H1 (cell line): ENCODE results near the gene L3MBTL3. TPM values are rescaled to one million over a fixed set of nuclear protein-coding genes. Genes with fewer than 3 reads are reported as not detected.

Source experiments
- CTCF ChIA-PET: fragments of 300-600 bp; sonication (Branson Sonifier 250); formaldehyde crosslinking; loops from one replicate; lab custom pipeline; 2021; ENCODE audit not compliant: partially characterized antibody; lab: Charles Lee
- POLR2A ChIA-PET: fragments of 300-600 bp; sonication (Branson Sonifier 250); formaldehyde crosslinking; loops from one replicate; lab custom pipeline; 2021; ENCODE audit warnings: inconsistent platforms; ENCODE audit not compliant: partially characterized antibody; lab: Charles Lee
- DNase-seq, 2 experiments: peaks; one replicate each; pipeline versions ENCODE4 v3.0.0 to v3.0.0-alpha.2; 2010 to 2022; ENCODE audit warnings: low spot score in 2 of 2, low read depth in 1 of 2, mixed read lengths in 1 of 2
- FAIRE-seq: peaks from 2 replicates; lab custom pipeline; 2011; peaks lifted over from hg19 to GRCh38; lab: Jason Lieb, UNC
- H2AFZ ChIP-seq: 2 replicates; pipeline ENCODE4 v1.8.1; 2012; ENCODE audit warnings: low read length, inconsistent platforms
- H2AK5ac ChIP-seq: 2 replicates; pipeline ENCODE4 v1.6.1; 2013; ENCODE audit warnings: low read depth, low read length
- H2BK120ac ChIP-seq: replicated peaks from 2 replicates; pipeline ENCODE3; 2013; ENCODE audit warnings: low read depth, low read length, inconsistent platforms
- H2BK12ac ChIP-seq: 2 replicates; pipeline ENCODE4 v1.6.1; 2013; ENCODE audit warnings: low read depth, low read length
- H2BK15ac ChIP-seq: 2 replicates; pipeline ENCODE4 v1.6.1; 2013; ENCODE audit warnings: low read length
- H2BK20ac ChIP-seq: 2 replicates; pipeline ENCODE4 v1.6.1; 2013; ENCODE audit warnings: low read length
- H2BK5ac ChIP-seq: 2 replicates; pipeline ENCODE4 v1.6.1; 2013; ENCODE audit warnings: low read depth, low read length
- H3K14ac ChIP-seq: 2 replicates; pipeline ENCODE4 v1.6.1; 2013; ENCODE audit warnings: inconsistent platforms; ENCODE audit not compliant: insufficient read length
- H3K18ac ChIP-seq: 2 replicates; pipeline ENCODE4 v1.6.1; 2013; ENCODE audit warnings: low read length; ENCODE audit errors: extremely low read depth
- H3K23ac ChIP-seq: 2 replicates; pipeline ENCODE4 v1.6.1; 2013; ENCODE audit warnings: inconsistent platforms; ENCODE audit not compliant: insufficient read length
- H3K23me2 ChIP-seq: 2 replicates; pipeline ENCODE4 v1.6.1; 2013; ENCODE audit warnings: low read depth, low read length
- H3K27ac ChIP-seq: 2 replicates; pipeline ENCODE4 v1.6.1; 2011; ENCODE audit warnings: low read depth, low read length, inconsistent platforms
- H3K27me3 ChIP-seq, 4 experiments: replicated peaks in 1 of 4; 1 replicate in 1 of 4; 2 replicates in 3 of 4; pipeline versions ENCODE4 v1.6.1 to v1.8.1; 2011 to 2013; ENCODE audit warnings: low read length in 3 of 4, mild to moderate bottlenecking in 3 of 4, inconsistent platforms in 2 of 4, mixed read lengths in 2 of 4, moderate library complexity in 1 of 4; ENCODE audit not compliant: control insufficient read depth in 3 of 4, insufficient read depth in 3 of 4; ENCODE audit errors: extremely low read depth in 1 of 4
- H3K36me3 ChIP-seq, 4 experiments: 2 replicates each; pipeline versions ENCODE4 v1.6.1 to v1.8.1; 2011 to 2013; ENCODE audit warnings: mild to moderate bottlenecking in 4 of 4, low read length in 3 of 4, moderate library complexity in 2 of 4, control low read depth in 1 of 4, inconsistent platforms in 1 of 4; ENCODE audit not compliant: insufficient read depth in 4 of 4, control insufficient read depth in 2 of 4
- H3K4ac ChIP-seq: replicated peaks from 2 replicates; pipeline ENCODE3; 2013; ENCODE audit warnings: low read length, low read depth, mixed read lengths, inconsistent platforms; ENCODE audit not compliant: insufficient read length
- H3K4me1 ChIP-seq, 4 experiments: replicated peaks in 1 of 4; 1 replicate in 1 of 4; 2 replicates in 3 of 4; pipeline versions ENCODE4 v1.6.1 to v1.8.1; 2011 to 2013; ENCODE audit warnings: low read length in 3 of 4, inconsistent platforms in 2 of 4, mixed read lengths in 1 of 4; ENCODE audit not compliant: insufficient read depth in 4 of 4, control insufficient read depth in 3 of 4
- H3K4me2 ChIP-seq, 2 experiments: 2 replicates each; pipeline versions ENCODE4 v1.6.1 to v1.8.1; 2011 to 2013; ENCODE audit warnings: low read depth in 2 of 2, low read length in 2 of 2, control low read depth in 1 of 2, inconsistent platforms in 1 of 2, mild to moderate bottlenecking in 1 of 2; ENCODE audit not compliant: insufficient read depth in 1 of 2
- H3K4me3 ChIP-seq, 4 experiments: fragments of 200-600, 300-600 bp in 1 of 4; sonication (generic), shearing (Covaris generic), sonication (Bioruptor Twin) in 1 of 4; 2 replicates each; pipeline versions ENCODE4 v1.5.1 to v1.8.1; 2011 to 2016; ENCODE audit warnings: low read length in 4 of 4, low read depth in 3 of 4, control low read depth in 2 of 4, inconsistent platforms in 2 of 4, mild to moderate bottlenecking in 2 of 4, mixed read lengths in 1 of 4, moderate library complexity in 1 of 4; ENCODE audit not compliant: insufficient read depth in 2 of 4; ENCODE audit errors: extremely low read depth in 1 of 4
- H3K56ac ChIP-seq: replicated peaks from 2 replicates; pipeline ENCODE3; 2013; ENCODE audit warnings: low read depth, mild to moderate bottlenecking, mixed read lengths, low read length, inconsistent platforms; ENCODE audit not compliant: insufficient read length
- H3K79me1 ChIP-seq: 2 replicates; pipeline ENCODE4 v1.6.1; 2013; ENCODE audit warnings: low read depth, low read length, control low read depth
- H3K79me2 ChIP-seq, 2 experiments: 2 replicates each; pipeline versions ENCODE4 v1.6.1 to v1.8.1; 2012 to 2013; ENCODE audit warnings: low read length in 2 of 2, mild to moderate bottlenecking in 2 of 2, inconsistent platforms in 1 of 2; ENCODE audit not compliant: insufficient read depth in 2 of 2, control insufficient read depth in 1 of 2
- H3K9ac ChIP-seq, 4 experiments: replicated peaks in 1 of 4; 1 replicate in 1 of 4; 2 replicates in 3 of 4; pipeline versions ENCODE4 v1.6.1 to v1.8.1; 2011 to 2013; ENCODE audit warnings: low read depth in 3 of 4, low read length in 3 of 4, control low read depth in 2 of 4, mild to moderate bottlenecking in 2 of 4, moderate library complexity in 2 of 4, inconsistent platforms in 1 of 4; ENCODE audit errors: extremely low read depth in 1 of 4
- H3K9me3 ChIP-seq, 2 experiments: 2 replicates each; pipeline versions ENCODE4 v1.6.1 to v1.8.1; 2012 to 2013; ENCODE audit warnings: mild to moderate bottlenecking in 2 of 2, moderate library complexity in 2 of 2, control low read depth in 1 of 2, inconsistent platforms in 1 of 2, low read depth in 1 of 2, low read length in 1 of 2, mixed read lengths in 1 of 2; ENCODE audit not compliant: insufficient read depth in 2 of 2
- H4K20me1 ChIP-seq, 2 experiments: replicated peaks in 1 of 2; 2 replicates each; pipeline versions ENCODE3 to v1.8.1; 2011 to 2013; ENCODE audit warnings: inconsistent platforms in 2 of 2, low read length in 2 of 2, mild to moderate bottlenecking in 1 of 2; ENCODE audit not compliant: insufficient read depth in 2 of 2, control insufficient read depth in 1 of 2
- H4K5ac ChIP-seq: 2 replicates; pipeline ENCODE4 v1.6.1; 2013; ENCODE audit warnings: low read length, low read depth, mixed read lengths, inconsistent platforms; ENCODE audit not compliant: insufficient read length
- H4K8ac ChIP-seq: 2 replicates; pipeline ENCODE4 v1.8.0; 2013; ENCODE audit warnings: mild to moderate bottlenecking, moderate library complexity, low read length, inconsistent platforms; ENCODE audit not compliant: insufficient read depth; ENCODE audit errors: extremely low read depth
- H4K91ac ChIP-seq: replicated peaks from 2 replicates; pipeline ENCODE3; 2013; ENCODE audit warnings: low read length, mixed read lengths, inconsistent platforms; ENCODE audit not compliant: insufficient read length
- ASH2L ChIP-seq: fragments of 200-600, 300-600 bp; sonication (generic); IDR thresholded peaks from one replicate; pipeline ENCODE4 v1.7.1; 2017; ENCODE audit warnings: low read length
- BCL11A ChIP-seq, 2 experiments: IDR thresholded peaks; one replicate each; pipeline ENCODE4 v1.6.1; 2011; ENCODE audit warnings: low read depth in 2 of 2, low read length in 2 of 2, mild to moderate bottlenecking in 2 of 2
- CEBPB ChIP-seq: IDR thresholded peaks from 2 replicates; pipeline ENCODE4 v1.6.1; 2012; ENCODE audit warnings: low read depth, low read length
- CHD1 ChIP-seq: IDR thresholded peaks from 2 replicates; pipeline ENCODE4 v1.6.1; 2012; ENCODE audit warnings: low read depth, low read length, improper control_type of control experiment
- EGR1 ChIP-seq: IDR thresholded peaks from 2 replicates; pipeline ENCODE4 v1.6.1; 2011; ENCODE audit warnings: low read depth, low read length, borderline replicate concordance
- FOSL1 ChIP-seq: IDR thresholded peaks from 2 replicates; pipeline ENCODE4 v1.6.1; 2011; ENCODE audit warnings: mild to moderate bottlenecking, low read depth, low read length, moderate library complexity; ENCODE audit not compliant: insufficient read depth
- NANOG ChIP-seq: IDR thresholded peaks from 2 replicates; pipeline ENCODE4 v1.6.1; 2011; ENCODE audit warnings: low read length, low read depth, mild to moderate bottlenecking, inconsistent platforms; ENCODE audit not compliant: insufficient read depth, poor library complexity, severe bottlenecking
- PHF8 ChIP-seq: fragments of 200-600 bp; sonication (generic); conservative IDR thresholded peaks from 2 replicates; pipeline ENCODE4 v1.7.1; 2012; ENCODE audit warnings: low read depth, mild to moderate bottlenecking, inconsistent platforms, low read length, moderate library complexity
- POLR2AphosphoS5 ChIP-seq: IDR thresholded peaks from 2 replicates; pipeline ENCODE4 v1.6.1; 2011; ENCODE audit warnings: low read depth, low read length
- POU5F1 ChIP-seq: IDR thresholded peaks from 2 replicates; pipeline ENCODE4 v1.6.1; 2011; ENCODE audit warnings: low read depth, mild to moderate bottlenecking, low read length, moderate library complexity
- RNF2 ChIP-seq: fragments of 200-900, 300-1000 bp; sonication (generic); IDR thresholded peaks from 2 replicates; pipeline ENCODE4 v1.7.1; 2016; ENCODE audit warnings: borderline replicate concordance, low read depth, mild to moderate bottlenecking, antibody characterized with exemption, low read length; ENCODE audit not compliant: poor library complexity, severe bottlenecking; ENCODE audit errors: missing control alignments
- SAP30 ChIP-seq: fragments of 300-600 bp; sonication (generic); IDR thresholded peaks from 2 replicates; pipeline ENCODE4 v1.7.1; 2012; ENCODE audit warnings: low read length, moderate library complexity, mild to moderate bottlenecking, inconsistent platforms; ENCODE audit not compliant: insufficient read depth, insufficient replicate concordance
- SP4 ChIP-seq: IDR thresholded peaks from 2 replicates; pipeline ENCODE4 v1.6.1; 2012; ENCODE audit warnings: low read length, inconsistent platforms
- SRF ChIP-seq: IDR thresholded peaks from 2 replicates; pipeline ENCODE4 v1.6.1; 2011; ENCODE audit warnings: mild to moderate bottlenecking, low read depth, low read length, moderate library complexity
- TAF7 ChIP-seq: optimal IDR thresholded peaks from 2 replicates; pipeline ENCODE3; 2011; ENCODE audit warnings: low read depth, mild to moderate bottlenecking, inconsistent platforms, low read length, moderate library complexity, borderline replicate concordance
- WGBS, 2 experiments: shearing (Covaris generic) in 1 of 2; methylation state at CpG; one replicate each; pipeline versions ENCODE4 v1.1.6 to v1.1.7; 2013 to 2015; ENCODE audit warnings: low lambda C conversion rate in 2 of 2, mixed read lengths in 2 of 2, inconsistent platforms in 1 of 2, low coverage in 1 of 2, missing lambda C conversion rate in 1 of 2; ENCODE audit not compliant: insufficient replicate concordance in 2 of 2, insufficient coverage in 1 of 2, insufficient read length in 1 of 2; ENCODE audit errors: extremely low coverage in 1 of 2, missing lambda C conversion rate in 1 of 2; 5-methylcytosine and 5-hydroxymethylcytosine counted together
- polyA plus RNA-seq, 7 experiments: library from polyadenylated mRNA; depleted of rRNA in 3 of 7; stranded (reverse) in 5 of 7; unstranded in 2 of 7; fragments of >200 nt in 5 of 7; fragments of 200-250 nt in 2 of 7; gene quantifications; 1 replicate in 5 of 7; 2 replicates in 1 of 7; 4 replicates in 1 of 7; pipeline versions ENCODE4 v1.2.1 to v1.2.3, GENCODE V29; 2011 to 2013; ENCODE audit warnings: missing spikeins in 2 of 7, mixed read lengths in 2 of 7
- total RNA-seq: library from RNA; stranded (reverse); fragmentation: NEBNext Ultra II Directional; extraction: Animal tissue kit (Norgen Biotek cat#: 25700); gene quantifications from 2 replicates; pipeline ENCODE4 v1.2.1, GENCODE V29; 2021

The L3MBTL3 gene
- total and polyA plus RNA-seq, 2 of the 8 experiments (the other 6 are each of a cell fraction or from before 2014, with no cell fraction given) = 3.9 to 17.2 TPM

- H2BK120ac ChIP-seq = no peak overlapping the region
- H3K4me2 ChIP-seq = no peak overlapping the region
- no peaks in the 10 kb centered on the region for H4K20me1 ChIP-seq
- H3K14ac ChIP-seq = no peak overlapping the region
- H3K4ac ChIP-seq = no peak overlapping the region
- no peaks in the 10 kb centered on the region for H3K9me3 ChIP-seq
- WGBS, 2 experiments = 89% methylated on average over 1 of the region's 1 CpG; no CpG with 5 or more reads in 1 of the 2 experiments
- no peak overlapping the region for H4K8ac ChIP-seq
- H4K5ac ChIP-seq = no peak overlapping the region
- no peak overlapping the region for H2AFZ ChIP-seq
- H3K18ac ChIP-seq = no peak overlapping the region
- no peaks in the 10 kb centered on the region for H3K36me3 ChIP-seq
- H3K23me2 ChIP-seq = no peaks in the 10 kb centered on the region
- H2AK5ac ChIP-seq = no peak overlapping the region
- H3K56ac ChIP-seq = no peak overlapping the region
- no peak overlapping the region for H2BK15ac ChIP-seq
- H3K79me2 ChIP-seq = no peaks in the 10 kb centered on the region
- H3K23ac ChIP-seq = no peak overlapping the region
- no peak overlapping the region for H3K27ac ChIP-seq
- no peaks in the 10 kb centered on the region for H3K27me3 ChIP-seq
- H3K4me3 ChIP-seq = no peak overlapping the region
- no peak overlapping the region for H4K91ac ChIP-seq
- no peak overlapping the region for H2BK12ac ChIP-seq
- H3K9ac ChIP-seq = no peak overlapping the region; a peak in 1 of 7 replicates
- no peak overlapping the region for H2BK20ac ChIP-seq
- DNase-seq = no peak
- H3K4me1 ChIP-seq = no peaks in the 10 kb centered on the region
- no peaks in the 10 kb centered on the region for H3K79me1 ChIP-seq
- no peak for FAIRE-seq
- ChIA-PET CTCF (interaction anchor here (0.8 kb wide), 1 partner anchor 510 kb away, joined by 3 read pairs; no protein-coding TSS in a partner anchor), POLR2A (no interaction called here)
- no peak overlapping the region for H2BK5ac ChIP-seq
- no peak for TF ChIP-seq POLR2AphosphoS5
- no peak for TF ChIP-seq ASH2L
- no peak for TF ChIP-seq NANOG
- TF ChIP-seq SRF = no peak
- TF ChIP-seq SAP30 = no peak
- TF ChIP-seq RNF2 = no peak
- TF ChIP-seq CEBPB = no peak
- no peak for TF ChIP-seq CHD1
- TF ChIP-seq TAF7 = no peak
- TF ChIP-seq FOSL1 = no peak
- no peak for TF ChIP-seq BCL11A (IDR thresholded peaks at IDR 0.05; ENCODE audit: low read depth in 2 of 2, low read length in 2 of 2)
- no peak for TF ChIP-seq PHF8
- TF ChIP-seq SP4 = no peak
- no peak for TF ChIP-seq EGR1
- TF ChIP-seq POU5F1 = no peak
These were observed 89.3 kb downstream of the L3MBTL3 start for GRCh38 chr6:130107710-130108109.
